MCF 10A (cell line): ENCODE measurements around the gene MED13L. TPM values are rescaled to one million over a fixed set of nuclear protein-coding genes. Genes with fewer than 3 reads are reported as not detected.

Experiments used
- BruUV-seq: library from RNA; stranded (reverse); fragments of 400-500 nt; replicated peaks from 2 replicates; lab custom pipeline; 2021; lab: Mats Ljungman, UMichigan
- CTCF ChIA-PET: fragments of 300-600 bp; sonication (Branson Sonifier 250); formaldehyde crosslinking; extraction: SDS; loops from one replicate; lab custom pipeline; 2021; ENCODE audit warnings: antibody characterized with exemption, inconsistent platforms; lab: Yijun Ruan, JAX
- POLR2A ChIA-PET: fragments of 300-600, 350-650 bp; sonication (Branson Sonifier 250); formaldehyde crosslinking; extraction: SDS; loops from one replicate; lab custom pipeline; 2020; ENCODE audit warnings: antibody characterized with exemption, inconsistent platforms; lab: Yijun Ruan, JAX
- DNase-seq: peaks from one replicate; pipeline ENCODE4 v3.0.0-alpha.2; 2018; ENCODE audit not compliant: unreplicated experiment
- H3K27ac Mint-ChIP-seq: one replicate; pipeline ENCODE4 v1.8.0; 2022; ENCODE audit warnings: mild to moderate bottlenecking, low read depth, mixed read lengths; ENCODE audit not compliant: unreplicated experiment
- H3K27me3 Mint-ChIP-seq: one replicate; pipeline ENCODE4 v1.8.0; 2022; ENCODE audit warnings: mixed read lengths; ENCODE audit not compliant: insufficient read depth, unreplicated experiment
- H3K36me3 Mint-ChIP-seq: one replicate; pipeline ENCODE4 v1.8.0; 2022; ENCODE audit warnings: mild to moderate bottlenecking, moderate library complexity, mixed read lengths; ENCODE audit not compliant: insufficient read depth, unreplicated experiment
- H3K4me1 Mint-ChIP-seq: one replicate; pipeline ENCODE4 v1.8.0; 2022; ENCODE audit warnings: mixed read lengths; ENCODE audit not compliant: insufficient read depth, unreplicated experiment
- H3K4me3 Mint-ChIP-seq: one replicate; pipeline ENCODE4 v1.8.0; 2022; ENCODE audit warnings: mild to moderate bottlenecking, moderate library complexity, mixed read lengths; ENCODE audit not compliant: unreplicated experiment
- H3K9me3 Mint-ChIP-seq: one replicate; pipeline ENCODE4 v1.8.0; 2022; ENCODE audit warnings: mixed read lengths; ENCODE audit not compliant: unreplicated experiment
- intact Hi-C: fragments of 100-400 bp; cut with micrococcal nuclease; formaldehyde crosslinking; loops from 2 replicates; pipeline ENCODE4 v1.14.1; 2022
- total RNA-seq: library from RNA; stranded (reverse); gene quantifications from 2 replicates; pipeline ENCODE4 v1.2.3, GENCODE V29; 2022
- TF ChIP-seq, protein P1 (sequence below): fragments of 200-600 bp; IDR thresholded peaks from one replicate; pipeline ENCODE4 v1.8.0; 2022; ENCODE audit warnings: antibody characterized with exemption, mild to moderate bottlenecking; ENCODE audit not compliant: unreplicated experiment

MED13L gene
- total RNA-seq, 1 experiment from 2014 or later = 91.6 TPM

- POLR2A ChIA-PET = interaction anchor here (0.6 to 0.9 kb wide), 3 partner anchors 43 to 395 kb away, joined by 3 to 4 read pairs (median 3); no protein-coding TSS in a partner anchor
Observed at GRCh38 chr12:116179384-116179783, 98.1 kb downstream of the MED13L start.

DNA sequence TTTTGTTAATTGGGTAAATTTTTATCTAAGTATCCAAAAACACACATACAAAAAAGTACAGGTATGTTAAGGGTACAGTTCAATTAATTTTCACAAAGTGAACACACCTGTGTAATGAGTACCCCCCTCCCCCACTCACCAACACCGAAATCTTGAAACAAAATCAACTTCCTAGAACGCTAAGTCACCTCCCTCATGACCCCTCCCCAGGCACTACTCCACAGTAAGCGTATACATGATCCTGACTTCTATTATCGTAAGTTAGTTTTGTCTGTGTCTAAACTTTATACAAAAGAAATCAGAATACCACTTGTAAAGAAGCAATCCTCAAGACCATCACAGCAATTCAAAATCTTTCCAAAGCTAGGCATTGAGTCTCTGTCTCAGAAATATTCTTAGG is 100.5 kb downstream of the MED13L start:
- Mint-ChIP-seq H3K9me3 (no peaks in the 10 kb centered on the region), H3K4me3 (no peak overlapping the region), H3K4me1 (peaks cover 8% of the 10 kb centered on the region), H3K36me3 (no peaks in the 10 kb centered on the region), H3K27ac (no peak overlapping the region), H3K27me3 (no peaks in the 10 kb centered on the region)
- no TSS peak for BruUV-seq
- TF ChIP-seq, protein P1, sequence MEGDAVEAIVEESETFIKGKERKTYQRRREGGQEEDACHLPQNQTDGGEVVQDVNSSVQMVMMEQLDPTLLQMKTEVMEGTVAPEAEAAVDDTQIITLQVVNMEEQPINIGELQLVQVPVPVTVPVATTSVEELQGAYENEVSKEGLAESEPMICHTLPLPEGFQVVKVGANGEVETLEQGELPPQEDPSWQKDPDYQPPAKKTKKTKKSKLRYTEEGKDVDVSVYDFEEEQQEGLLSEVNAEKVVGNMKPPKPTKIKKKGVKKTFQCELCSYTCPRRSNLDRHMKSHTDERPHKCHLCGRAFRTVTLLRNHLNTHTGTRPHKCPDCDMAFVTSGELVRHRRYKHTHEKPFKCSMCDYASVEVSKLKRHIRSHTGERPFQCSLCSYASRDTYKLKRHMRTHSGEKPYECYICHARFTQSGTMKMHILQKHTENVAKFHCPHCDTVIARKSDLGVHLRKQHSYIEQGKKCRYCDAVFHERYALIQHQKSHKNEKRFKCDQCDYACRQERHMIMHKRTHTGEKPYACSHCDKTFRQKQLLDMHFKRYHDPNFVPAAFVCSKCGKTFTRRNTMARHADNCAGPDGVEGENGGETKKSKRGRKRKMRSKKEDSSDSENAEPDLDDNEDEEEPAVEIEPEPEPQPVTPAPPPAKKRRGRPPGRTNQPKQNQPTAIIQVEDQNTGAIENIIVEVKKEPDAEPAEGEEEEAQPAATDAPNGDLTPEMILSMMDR = no peak
- POLR2A ChIA-PET = interaction anchor here (0.9 to 1.6 kb wide), 4 partner anchors 9 to 22 kb away, joined by 5 to 7 read pairs (median 6); no protein-coding TSS in a partner anchor
- intact Hi-C loops = no loop called here
- DNase-seq = no peak
- CTCF ChIA-PET = interaction anchor here (0.5 to 1.1 kb wide), 7 partner anchors 9 to 127 kb away, joined by 3 to 4 read pairs (median 3); no protein-coding TSS in a partner anchor

More at GRCh38 chr12:116179384-116179783, 98.1 kb downstream of the MED13L start:
- intact Hi-C loops = no loop called here
- no peaks in the 10 kb centered on the region for H3K27me3 Mint-ChIP-seq
- H3K27ac Mint-ChIP-seq = no peak overlapping the region
- no peaks in the 10 kb centered on the region for H3K36me3 Mint-ChIP-seq
- H3K4me3 Mint-ChIP-seq = no peak overlapping the region
- TF ChIP-seq, protein P1 = no peak
- no peaks in the 10 kb centered on the region for H3K9me3 Mint-ChIP-seq
- CTCF ChIA-PET = interaction anchor here (0.7 to 0.9 kb wide), 2 partner anchors 58 to 228 kb away, joined by 3 to 4 read pairs; no protein-coding TSS in a partner anchor
- H3K4me1 Mint-ChIP-seq = peaks cover 19% of the 10 kb centered on the region
- no peak for DNase-seq
- no TSS peak for BruUV-seq

DNA sequence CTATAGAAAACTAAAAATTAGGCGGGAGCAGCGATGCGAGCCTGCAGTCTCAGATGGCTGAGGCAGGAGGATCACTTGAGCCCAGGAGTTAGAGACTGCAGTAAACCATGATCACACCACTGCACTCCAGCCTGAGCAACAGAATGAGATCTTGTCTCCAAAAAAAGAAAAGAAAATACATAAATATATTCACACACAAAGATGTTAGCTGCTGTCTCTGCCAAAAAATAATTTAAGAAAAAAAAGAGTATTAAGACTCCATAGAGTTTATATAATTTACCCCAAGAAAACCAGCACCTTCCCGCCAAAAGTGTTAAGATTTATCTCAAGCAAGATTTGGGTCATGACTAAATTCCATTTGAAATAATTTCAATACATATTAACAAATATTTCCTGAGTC is 102.6 kb downstream of the MED13L start:
- no peaks in the 10 kb centered on the region for H3K9me3 Mint-ChIP-seq
- TF ChIP-seq, protein P1 = no peak
- CTCF ChIA-PET = interaction anchor here (0.6 kb wide), 1 partner anchor 1937 kb away, joined by 3 read pairs; no protein-coding TSS in a partner anchor
- no peaks in the 10 kb centered on the region for H3K36me3 Mint-ChIP-seq
- intact Hi-C loops = no loop called here
- DNase-seq = no peak
- peaks cover 15% of the 10 kb centered on the region for H3K4me1 Mint-ChIP-seq
- H3K4me3 Mint-ChIP-seq = no peak overlapping the region
- POLR2A ChIA-PET = interaction anchor here (0.7 to 0.9 kb wide), 2 partner anchors 34 to 102 kb away, joined by 3 read pairs; no protein-coding TSS in a partner anchor
- BruUV-seq = no TSS peak
- H3K27me3 Mint-ChIP-seq = no peaks in the 10 kb centered on the region
- no peak overlapping the region for H3K27ac Mint-ChIP-seq

DNA sequence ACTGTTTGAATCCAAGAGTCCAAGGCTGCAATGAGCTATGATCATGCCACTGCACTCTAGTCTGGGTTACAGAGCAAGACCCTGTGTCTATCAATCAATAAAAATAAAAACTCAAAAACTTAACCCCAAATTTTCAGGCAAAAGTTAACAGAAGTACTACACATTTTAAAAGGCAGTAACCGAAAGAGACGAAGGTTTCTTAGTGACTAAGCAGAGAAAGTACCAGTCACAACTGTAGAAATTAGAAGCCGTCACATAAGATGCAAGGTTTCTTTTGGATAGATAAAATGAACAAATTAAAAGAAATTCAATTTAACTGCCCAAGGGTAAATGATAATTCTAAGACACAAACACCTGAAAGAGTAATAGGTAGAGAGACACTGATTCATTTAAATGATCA is 103.5 kb downstream of the MED13L start:
- no peaks in the 10 kb centered on the region for H3K9me3 Mint-ChIP-seq
- ChIA-PET CTCF (no interaction called here), POLR2A (interaction anchor here (1.0 kb wide), 1 partner anchor 9 kb away, joined by 7 read pairs; no protein-coding TSS in a partner anchor)
- no peaks in the 10 kb centered on the region for H3K27me3 Mint-ChIP-seq
- H3K4me1 Mint-ChIP-seq = peaks cover 15% of the 10 kb centered on the region
- intact Hi-C loops = no loop called here
- DNase-seq = no peak
- H3K4me3 Mint-ChIP-seq = no peak overlapping the region
- no peak overlapping the region for H3K27ac Mint-ChIP-seq
- no TSS peak for BruUV-seq
- TF ChIP-seq, protein P1 = no peak
- H3K36me3 Mint-ChIP-seq = no peaks in the 10 kb centered on the region
